ENCODE results near the gene ZMAT3. TPM values are rescaled to one million over a fixed set of nuclear protein-coding genes. Genes with fewer than 3 reads are reported as not detected.

Gene ZMAT3
- total and polyA plus RNA-seq, 2 of the 4 experiments (the other 2 are of a cell fraction): 11.7 to 14.3 TPM

DNA sequence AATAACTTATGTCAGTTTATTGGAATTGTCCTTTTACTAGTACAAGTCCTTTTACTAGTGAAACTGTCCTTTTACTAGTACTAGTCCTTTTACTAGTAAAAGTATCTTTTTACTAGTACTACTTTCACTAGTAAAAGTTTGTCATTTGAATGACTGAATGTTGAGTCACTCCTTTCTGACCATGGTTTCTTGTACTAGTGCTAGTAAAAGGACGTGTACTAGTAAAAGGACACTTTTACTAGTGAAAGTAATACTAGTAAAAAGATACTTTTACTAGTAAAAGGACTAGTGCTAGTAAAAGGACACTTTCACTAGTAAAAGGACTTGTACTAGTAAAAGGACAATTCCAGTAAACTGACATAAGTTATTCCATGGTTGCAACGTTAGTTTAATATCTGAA lies 96.3 kb downstream of the ZMAT3 start:
- CTCF ChIA-PET: no interaction called here

More for the DNA sequence above, 96.3 kb downstream of the ZMAT3 start:
- H4K91ac ChIP-seq (ENCODE audit: insufficient read depth, low read depth, low read length): no peak overlapping the region
- H3K23ac ChIP-seq (ENCODE audit: low read depth, low read length): no peak overlapping the region
- dilution Hi-C loops (cut with HindIII; ENCODE audit: low sequenced_read_pairs, unreplicated experiment) (no loop called here), in situ Hi-C loops (cut with MboI; ENCODE audit: low sequenced_read_pairs) (no loop called here), intact Hi-C loops (cut with micrococcal nuclease) (no loop called here)
- H3K18ac ChIP-seq (ENCODE audit: low read depth, low read length): no peak overlapping the region
- TF ChIP-seq MXI1 (IDR thresholded peaks at IDR 0.05; ENCODE audit: borderline replicate concordance, low read depth, low read length) (no peak), CEBPB (IDR thresholded peaks at IDR 0.05; ENCODE audit: low read depth, low read length) (no peak), MAZ (IDR thresholded peaks at IDR 0.05; ENCODE audit: borderline replicate concordance, low read depth, low read length) (no peak), POLR2A (IDR thresholded peaks at IDR 0.05; ENCODE audit: low read depth, low read length) (no peak), RCOR1 (IDR thresholded peaks at IDR 0.05; ENCODE audit: insufficient replicate concordance, low read length) (no peak), RAD21 (IDR thresholded peaks at IDR 0.05; ENCODE audit: low read length) (no peak), BHLHE40 (IDR thresholded peaks at IDR 0.05; ENCODE audit: low read depth, low read length) (no peak), SMC3 (IDR thresholded peaks at IDR 0.05; ENCODE audit: low read depth, low read length) (no peak), RFX5 (IDR thresholded peaks at IDR 0.05; ENCODE audit: low read depth, low read length) (no peak), NFE2L2 (IDR thresholded peaks at IDR 0.05; ENCODE audit: low read depth, low read length) (no peak), MAFK (IDR thresholded peaks at IDR 0.05; ENCODE audit: low read depth, low read length) (no peak), FOS (IDR thresholded peaks at IDR 0.05; ENCODE audit: low read depth, low read length) (no peak), CHD1 (IDR thresholded peaks at IDR 0.05; ENCODE audit: low read depth, low read length) (no peak)
- TF ChIP-seq, protein P1, sequence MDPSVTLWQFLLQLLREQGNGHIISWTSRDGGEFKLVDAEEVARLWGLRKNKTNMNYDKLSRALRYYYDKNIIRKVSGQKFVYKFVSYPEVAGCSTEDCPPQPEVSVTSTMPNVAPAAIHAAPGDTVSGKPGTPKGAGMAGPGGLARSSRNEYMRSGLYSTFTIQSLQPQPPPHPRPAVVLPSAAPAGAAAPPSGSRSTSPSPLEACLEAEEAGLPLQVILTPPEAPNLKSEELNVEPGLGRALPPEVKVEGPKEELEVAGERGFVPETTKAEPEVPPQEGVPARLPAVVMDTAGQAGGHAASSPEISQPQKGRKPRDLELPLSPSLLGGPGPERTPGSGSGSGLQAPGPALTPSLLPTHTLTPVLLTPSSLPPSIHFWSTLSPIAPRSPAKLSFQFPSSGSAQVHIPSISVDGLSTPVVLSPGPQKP (IDR thresholded peaks at IDR 0.05; ENCODE audit: borderline replicate concordance, low read depth, low read length): no peak
- TF ChIP-seq, protein P2, sequence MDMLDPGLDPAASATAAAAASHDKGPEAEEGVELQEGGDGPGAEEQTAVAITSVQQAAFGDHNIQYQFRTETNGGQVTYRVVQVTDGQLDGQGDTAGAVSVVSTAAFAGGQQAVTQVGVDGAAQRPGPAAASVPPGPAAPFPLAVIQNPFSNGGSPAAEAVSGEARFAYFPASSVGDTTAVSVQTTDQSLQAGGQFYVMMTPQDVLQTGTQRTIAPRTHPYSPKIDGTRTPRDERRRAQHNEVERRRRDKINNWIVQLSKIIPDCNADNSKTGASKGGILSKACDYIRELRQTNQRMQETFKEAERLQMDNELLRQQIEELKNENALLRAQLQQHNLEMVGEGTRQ (IDR thresholded peaks at IDR 0.05; ENCODE audit: low read depth, low read length): no peak
- TF ChIP-seq, protein P3, sequence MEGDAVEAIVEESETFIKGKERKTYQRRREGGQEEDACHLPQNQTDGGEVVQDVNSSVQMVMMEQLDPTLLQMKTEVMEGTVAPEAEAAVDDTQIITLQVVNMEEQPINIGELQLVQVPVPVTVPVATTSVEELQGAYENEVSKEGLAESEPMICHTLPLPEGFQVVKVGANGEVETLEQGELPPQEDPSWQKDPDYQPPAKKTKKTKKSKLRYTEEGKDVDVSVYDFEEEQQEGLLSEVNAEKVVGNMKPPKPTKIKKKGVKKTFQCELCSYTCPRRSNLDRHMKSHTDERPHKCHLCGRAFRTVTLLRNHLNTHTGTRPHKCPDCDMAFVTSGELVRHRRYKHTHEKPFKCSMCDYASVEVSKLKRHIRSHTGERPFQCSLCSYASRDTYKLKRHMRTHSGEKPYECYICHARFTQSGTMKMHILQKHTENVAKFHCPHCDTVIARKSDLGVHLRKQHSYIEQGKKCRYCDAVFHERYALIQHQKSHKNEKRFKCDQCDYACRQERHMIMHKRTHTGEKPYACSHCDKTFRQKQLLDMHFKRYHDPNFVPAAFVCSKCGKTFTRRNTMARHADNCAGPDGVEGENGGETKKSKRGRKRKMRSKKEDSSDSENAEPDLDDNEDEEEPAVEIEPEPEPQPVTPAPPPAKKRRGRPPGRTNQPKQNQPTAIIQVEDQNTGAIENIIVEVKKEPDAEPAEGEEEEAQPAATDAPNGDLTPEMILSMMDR (conservative IDR thresholded peaks at IDR 0.05; ENCODE audit: low read depth, low read length): no peak
- H3K79me1 ChIP-seq (ENCODE audit: low read depth in 1 of 2, low read length in 2 of 2): no peaks in the 10 kb centered on the region
- no peaks in the 10 kb centered on the region for H3K27me3 ChIP-seq (ENCODE audit: control insufficient read depth, insufficient read depth, low read length)
- no peaks in the 10 kb centered on the region for H3K9me3 ChIP-seq (ENCODE audit: control insufficient read depth, insufficient read depth, low read length)
- H3K4me2 ChIP-seq (ENCODE audit: low read depth, low read length): no peak overlapping the region
- POLR2A ChIA-PET (ENCODE audit: unreplicated experiment): interaction anchor here (0.6 kb wide), 1 partner anchor 14 kb away, joined by 3 read pairs; no protein-coding TSS in a partner anchor
- H3K4me3 ChIP-seq (ENCODE audit: insufficient read depth, low read depth, low read length): no peak overlapping the region
- H3K9me1 ChIP-seq (ENCODE audit: insufficient read depth, low read length): no peaks in the 10 kb centered on the region
- H3K14ac ChIP-seq (replicated peaks; ENCODE audit: low read depth, low read length): no peak overlapping the region
- H2BK20ac ChIP-seq (ENCODE audit: low read depth, low read length): no peak overlapping the region
- WGBS, 2 experiments (ENCODE audit: extremely low coverage in 2 of 2, insufficient read length in 1 of 2): no CpG with 5 or more reads among the region's 2 CpGs
- no TSS peak for BruUV-seq (replicated peaks)
- no peak overlapping the region for H2BK15ac ChIP-seq (ENCODE audit: low read depth, low read length)
- H3K4me1 ChIP-seq (ENCODE audit: control insufficient read depth, insufficient read depth, low read length): no peaks in the 10 kb centered on the region
- no peak overlapping the region for H2BK5ac ChIP-seq (ENCODE audit: low read depth, low read length, poor library complexity, severe bottlenecking)
- DNase-seq: no peak
- H4K8ac ChIP-seq (ENCODE audit: low read depth in 2 of 2, low read length in 2 of 2): no peak overlapping the region
- H4K5ac ChIP-seq (ENCODE audit: low read depth, low read length): no peak overlapping the region
- no peaks in the 10 kb centered on the region for H4K20me1 ChIP-seq (ENCODE audit: insufficient read depth, low read length)
- H2BK120ac ChIP-seq (ENCODE audit: low read depth, low read length): no peak overlapping the region
- H3K27ac ChIP-seq (ENCODE audit: insufficient read depth, low read length): no peak overlapping the region
- no peak overlapping the region for H3K4ac ChIP-seq (ENCODE audit: low read depth, low read length)
- H3K56ac ChIP-seq (ENCODE audit: extremely low read depth, insufficient read depth, low read length): no peak overlapping the region
- H3K36me3 ChIP-seq (ENCODE audit: control insufficient read depth, insufficient read depth, low read length): no peaks in the 10 kb centered on the region
- no peak overlapping the region for H2AK9ac ChIP-seq (replicated peaks; ENCODE audit: low read depth, low read length, poor library complexity)
- no peak overlapping the region for H2AFZ ChIP-seq (replicated peaks; ENCODE audit: low read length, poor library complexity)
- no peak for ATAC-seq (ENCODE audit: low read depth)
- H2AK5ac ChIP-seq (ENCODE audit: low read depth, low read length): no peak overlapping the region
- no peak overlapping the region for H3K9ac ChIP-seq (ENCODE audit: low read depth, low read length)

All from IMR-90 (cell line).